Upper lobe of right lung (tissue), 1 donor: ENCODE data around the gene RASGRF1. TPM values are rescaled to one million over a fixed set of nuclear protein-coding genes. Genes with fewer than 3 reads are reported as not detected.

Experiments used
- ATAC-seq: fragments of 200-7000 bp; cut with Tn5 transposase; one replicate; pipeline ENCODE4 v1.9.1; 2020; ENCODE audit warnings: mild to moderate bottlenecking, moderate library complexity
- DNase-seq: peaks from one replicate; pipeline ENCODE4 v3.0.0-alpha.2; 2020
- H3K27ac ChIP-seq: fragments of 200-600 bp; one replicate; pipeline ENCODE4 v1.8.0; 2022
- H3K27me3 ChIP-seq: fragments of 200-600 bp; one replicate; pipeline ENCODE4 v1.8.0; 2022; ENCODE audit warnings: mild to moderate bottlenecking
- H3K36me3 ChIP-seq: fragments of 200-600 bp; one replicate; pipeline ENCODE4 v1.8.0; 2022
- H3K4me1 ChIP-seq: fragments of 200-600 bp; one replicate; pipeline ENCODE4 v1.8.0; 2022
- H3K4me3 ChIP-seq: fragments of 200-600 bp; one replicate; pipeline ENCODE4 v1.8.0; 2022; ENCODE audit warnings: mild to moderate bottlenecking
- H3K9me3 ChIP-seq: fragments of 200-600 bp; one replicate; pipeline ENCODE4 v1.8.0; 2022
- intact Hi-C: fragments of 100-400 bp; cut with DNase I; formaldehyde crosslinking; loops from one replicate; pipeline ENCODE4 v1.11.0; 2022
- total RNA-seq: library from RNA; stranded (reverse); fragmentation: NEBNext Ultra II Directional; extraction: Animal tissue kit (Norgen Biotek cat#: 25700); gene quantifications from one replicate; pipeline ENCODE4 v1.2.1, GENCODE V29; 2021
- TF ChIP-seq, protein P1 (sequence below): fragments of 200-600 bp; IDR thresholded peaks from one replicate; pipeline ENCODE4 v1.8.0; 2022; ENCODE audit warnings: antibody characterized with exemption
- donor health status: DM: no; HTN: yes; CAD: no; lungs with severe emphysema.

Gene RASGRF1
- total RNA-seq, 1 donor from 2014 or later: 105 TPM

DNA sequence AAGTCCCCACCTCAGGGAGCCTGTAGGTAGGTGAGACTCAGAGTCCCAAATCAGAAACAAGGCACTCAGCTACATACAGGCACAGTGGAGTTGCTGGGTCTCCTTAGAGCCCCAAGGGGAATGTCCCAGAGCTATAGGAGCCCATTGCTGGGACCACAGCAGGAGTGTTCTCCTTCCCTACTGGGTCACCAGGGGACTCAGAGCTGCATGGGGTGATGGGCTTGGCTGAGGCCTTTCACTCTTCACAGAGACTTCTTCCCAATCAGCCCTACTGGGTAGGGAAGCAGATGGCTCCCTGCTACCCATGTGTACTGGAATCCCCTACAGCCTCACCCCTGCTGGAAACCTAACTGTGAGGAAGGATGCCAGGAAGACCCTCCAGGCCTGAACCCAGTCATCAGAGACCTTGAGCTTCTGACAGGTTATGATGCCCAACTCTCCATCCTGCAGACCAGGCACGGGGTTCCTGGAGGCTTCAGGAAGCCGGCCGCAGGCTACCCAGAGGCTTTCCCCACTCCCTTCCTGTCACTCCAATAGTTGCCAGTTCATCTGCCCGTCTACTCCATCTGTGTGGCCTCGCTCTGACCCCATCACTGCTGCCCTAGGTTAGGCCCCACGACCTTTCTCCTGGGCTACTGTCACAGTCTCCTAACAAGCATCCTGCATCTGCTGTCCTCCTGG lies 24.0 kb downstream of the RASGRF1 start:
- ATAC-seq: no peak
- Histone ChIP-seq H3K4me3 (no peak overlapping the region), H3K36me3 (no peaks in the 10 kb centered on the region), H3K27me3 (no peaks in the 10 kb centered on the region), H3K27ac (no peak overlapping the region), H3K4me1 (no peaks in the 10 kb centered on the region), H3K9me3 (no peaks in the 10 kb centered on the region)
- no peak for DNase-seq
- intact Hi-C loops: no loop called here
- TF ChIP-seq, protein P1, sequence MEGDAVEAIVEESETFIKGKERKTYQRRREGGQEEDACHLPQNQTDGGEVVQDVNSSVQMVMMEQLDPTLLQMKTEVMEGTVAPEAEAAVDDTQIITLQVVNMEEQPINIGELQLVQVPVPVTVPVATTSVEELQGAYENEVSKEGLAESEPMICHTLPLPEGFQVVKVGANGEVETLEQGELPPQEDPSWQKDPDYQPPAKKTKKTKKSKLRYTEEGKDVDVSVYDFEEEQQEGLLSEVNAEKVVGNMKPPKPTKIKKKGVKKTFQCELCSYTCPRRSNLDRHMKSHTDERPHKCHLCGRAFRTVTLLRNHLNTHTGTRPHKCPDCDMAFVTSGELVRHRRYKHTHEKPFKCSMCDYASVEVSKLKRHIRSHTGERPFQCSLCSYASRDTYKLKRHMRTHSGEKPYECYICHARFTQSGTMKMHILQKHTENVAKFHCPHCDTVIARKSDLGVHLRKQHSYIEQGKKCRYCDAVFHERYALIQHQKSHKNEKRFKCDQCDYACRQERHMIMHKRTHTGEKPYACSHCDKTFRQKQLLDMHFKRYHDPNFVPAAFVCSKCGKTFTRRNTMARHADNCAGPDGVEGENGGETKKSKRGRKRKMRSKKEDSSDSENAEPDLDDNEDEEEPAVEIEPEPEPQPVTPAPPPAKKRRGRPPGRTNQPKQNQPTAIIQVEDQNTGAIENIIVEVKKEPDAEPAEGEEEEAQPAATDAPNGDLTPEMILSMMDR: no peak

DNA sequence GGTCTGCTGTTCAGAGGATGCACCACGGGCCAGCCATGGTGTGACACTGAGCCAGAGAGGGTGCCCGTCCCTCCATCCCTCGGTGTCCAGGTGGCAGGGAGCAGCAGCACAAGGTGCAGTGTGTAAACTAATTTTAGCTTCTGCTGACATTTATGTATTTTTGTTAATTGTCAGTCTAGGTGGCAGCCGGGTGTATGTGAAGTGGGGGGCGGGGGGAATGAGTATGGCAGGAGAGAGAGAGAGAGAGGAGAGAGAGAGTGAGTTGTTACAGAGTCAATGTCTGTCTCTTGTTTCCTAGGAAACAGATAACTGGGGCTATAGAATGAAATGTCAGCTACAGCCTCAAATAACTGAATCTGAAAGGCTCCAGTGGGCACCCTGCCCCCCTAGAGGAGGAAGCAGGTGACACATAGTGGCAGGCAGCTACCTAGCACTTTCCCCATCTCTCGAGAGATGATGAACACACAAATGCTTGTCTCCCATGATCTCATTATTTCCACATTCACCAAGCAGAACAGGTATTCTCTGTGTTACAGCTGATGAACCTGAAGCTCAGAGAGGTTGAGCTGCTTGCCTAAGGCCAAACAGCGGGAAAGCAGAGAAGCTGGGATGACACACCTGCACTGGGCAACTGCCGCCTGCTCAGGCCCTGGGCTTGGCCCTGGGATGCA lies 24.7 kb downstream of the RASGRF1 start:
- no peaks in the 10 kb centered on the region for H3K4me1 ChIP-seq
- DNase-seq: no peak
- no peaks in the 10 kb centered on the region for H3K9me3 ChIP-seq
- H3K4me3 ChIP-seq: no peak overlapping the region
- H3K27ac ChIP-seq: no peak overlapping the region
- H3K36me3 ChIP-seq: no peaks in the 10 kb centered on the region
- intact Hi-C loops: no loop called here
- TF ChIP-seq, protein P1: no peak
- H3K27me3 ChIP-seq: no peaks in the 10 kb centered on the region
- ATAC-seq: no peak

DNA sequence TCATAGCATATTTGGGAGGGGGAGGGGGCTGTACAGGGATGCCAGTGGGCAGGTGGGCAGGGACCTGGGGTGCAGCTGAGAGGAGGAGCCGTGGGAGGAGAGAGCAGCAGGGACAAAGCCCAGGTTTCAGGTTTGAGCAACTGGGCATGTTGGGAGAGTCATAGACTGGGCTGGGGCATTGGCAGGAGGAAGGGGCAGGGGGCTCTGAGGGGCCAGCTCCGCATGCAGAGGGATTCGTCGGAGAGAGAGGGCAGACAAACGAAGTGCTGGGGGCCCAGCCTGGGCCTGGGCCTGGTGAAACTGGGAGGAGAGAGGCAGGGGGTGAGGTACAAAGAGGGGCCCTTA lies 25.2 kb downstream of the RASGRF1 start:
- DNase-seq: no peak
- TF ChIP-seq, protein P1: no peak
- no peak for ATAC-seq
- H3K36me3 ChIP-seq: no peaks in the 10 kb centered on the region
- no peak overlapping the region for H3K27ac ChIP-seq
- H3K4me3 ChIP-seq: no peak overlapping the region
- H3K9me3 ChIP-seq: no peaks in the 10 kb centered on the region
- no peaks in the 10 kb centered on the region for H3K4me1 ChIP-seq
- intact Hi-C loops: no loop called here
- no peaks in the 10 kb centered on the region for H3K27me3 ChIP-seq

DNA sequence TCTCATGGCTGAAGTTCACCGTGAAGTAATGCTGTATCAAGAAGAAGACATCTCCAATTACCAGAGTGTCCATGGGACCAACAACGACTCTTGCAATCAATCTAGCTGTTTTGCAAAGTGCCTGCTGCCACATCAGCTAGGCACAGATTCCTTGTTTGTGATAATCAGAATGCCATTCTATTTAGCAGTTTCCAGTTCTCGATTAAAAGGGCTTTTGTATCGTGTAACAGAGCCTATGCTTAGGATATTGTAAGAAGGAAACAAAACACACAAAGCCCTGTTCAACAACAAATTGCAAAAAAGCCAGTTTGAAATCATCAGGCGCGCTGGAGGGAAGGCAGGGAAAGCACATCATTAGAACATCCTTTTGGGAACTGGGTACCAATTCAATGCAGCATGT lies 26.1 kb downstream of the RASGRF1 start:
- intact Hi-C loops: no loop called here
- no peaks in the 10 kb centered on the region for H3K4me1 ChIP-seq
- no peak overlapping the region for H3K27ac ChIP-seq
- DNase-seq (no peak), ATAC-seq (no peak)
- TF ChIP-seq, protein P1: no peak
- no peaks in the 10 kb centered on the region for H3K9me3 ChIP-seq
- H3K4me3 ChIP-seq: no peak overlapping the region
- no peaks in the 10 kb centered on the region for H3K36me3 ChIP-seq
- H3K27me3 ChIP-seq: no peaks in the 10 kb centered on the region

DNA sequence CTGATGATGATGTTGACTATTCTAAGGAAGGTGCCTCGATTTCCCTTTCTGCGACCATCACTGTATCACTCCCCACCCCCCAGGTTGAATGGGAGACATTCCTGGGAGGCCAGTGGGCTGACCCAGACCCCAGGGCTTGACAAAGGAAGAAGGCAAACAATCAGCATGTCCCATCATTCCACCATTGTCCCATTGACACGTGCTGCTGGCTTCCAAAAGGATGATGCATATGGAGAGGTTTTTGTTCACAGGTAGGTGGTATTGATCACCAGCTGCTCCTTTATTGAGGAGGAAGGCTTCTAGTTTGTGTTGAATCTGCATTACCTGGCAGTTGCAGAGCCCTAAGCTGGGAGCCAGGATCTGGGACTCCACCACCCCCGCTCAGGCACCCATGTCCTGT lies 30.4 kb downstream of the RASGRF1 start:
- no peak overlapping the region for H3K4me3 ChIP-seq
- H3K4me1 ChIP-seq: no peaks in the 10 kb centered on the region
- ATAC-seq (no peak), DNase-seq (no peak)
- TF ChIP-seq, protein P1: no peak
- no peak overlapping the region for H3K27ac ChIP-seq
- no peaks in the 10 kb centered on the region for H3K9me3 ChIP-seq
- H3K27me3 ChIP-seq: no peaks in the 10 kb centered on the region
- H3K36me3 ChIP-seq: no peaks in the 10 kb centered on the region
- intact Hi-C loops: no loop called here
